BLaER1 treated with 17β-estradiol and CSF1 and Interleukin-3, amounts not matched to agents 10 nM and 100 nM (cell line): ENCODE data around the gene SBF2.

ENCODE experiments used
- H3K27ac ChIP-seq, 11 experiments: shearing (Covaris generic); formaldehyde crosslinking; 2 replicates each; pipeline ENCODE4 v1.8.1; 2022
- H3K27me3 ChIP-seq, 11 experiments: shearing (Covaris generic); formaldehyde crosslinking; 2 replicates each; pipeline ENCODE4 v1.8.1; 2022
- H3K36me3 ChIP-seq, 11 experiments: shearing (Covaris generic); formaldehyde crosslinking; 2 replicates each; pipeline ENCODE4 v1.8.1; 2022
- H3K4me1 ChIP-seq, 10 experiments: shearing (Covaris generic); formaldehyde crosslinking; 2 replicates each; pipeline ENCODE4 v1.8.1; 2022
- H3K4me2 ChIP-seq, 11 experiments: shearing (Covaris generic); formaldehyde crosslinking; 2 replicates each; pipeline ENCODE4 v1.8.1; 2022
- H3K4me3 ChIP-seq, 10 experiments: shearing (Covaris generic); formaldehyde crosslinking; 2 replicates each; pipeline ENCODE4 v1.8.1; 2022
- H3K9ac ChIP-seq, 11 experiments: shearing (Covaris generic); formaldehyde crosslinking; 2 replicates each; pipeline ENCODE4 v1.8.1; 2022
- H3K9me3 ChIP-seq, 11 experiments: shearing (Covaris generic); formaldehyde crosslinking; replicated peaks in 1 of 11; 2 replicates each; pipeline ENCODE4 v1.8.1; 2022
- H4K20me1 ChIP-seq, 11 experiments: shearing (Covaris generic); formaldehyde crosslinking; 2 replicates each; pipeline ENCODE4 v1.8.1; 2022
- Cebpa-rat ChIP-seq, 11 experiments: shearing (Covaris generic); IDR thresholded peaks; 2 replicates each; pipeline ENCODE4 v1.8.1; 2022

SBF2 gene

DNA sequence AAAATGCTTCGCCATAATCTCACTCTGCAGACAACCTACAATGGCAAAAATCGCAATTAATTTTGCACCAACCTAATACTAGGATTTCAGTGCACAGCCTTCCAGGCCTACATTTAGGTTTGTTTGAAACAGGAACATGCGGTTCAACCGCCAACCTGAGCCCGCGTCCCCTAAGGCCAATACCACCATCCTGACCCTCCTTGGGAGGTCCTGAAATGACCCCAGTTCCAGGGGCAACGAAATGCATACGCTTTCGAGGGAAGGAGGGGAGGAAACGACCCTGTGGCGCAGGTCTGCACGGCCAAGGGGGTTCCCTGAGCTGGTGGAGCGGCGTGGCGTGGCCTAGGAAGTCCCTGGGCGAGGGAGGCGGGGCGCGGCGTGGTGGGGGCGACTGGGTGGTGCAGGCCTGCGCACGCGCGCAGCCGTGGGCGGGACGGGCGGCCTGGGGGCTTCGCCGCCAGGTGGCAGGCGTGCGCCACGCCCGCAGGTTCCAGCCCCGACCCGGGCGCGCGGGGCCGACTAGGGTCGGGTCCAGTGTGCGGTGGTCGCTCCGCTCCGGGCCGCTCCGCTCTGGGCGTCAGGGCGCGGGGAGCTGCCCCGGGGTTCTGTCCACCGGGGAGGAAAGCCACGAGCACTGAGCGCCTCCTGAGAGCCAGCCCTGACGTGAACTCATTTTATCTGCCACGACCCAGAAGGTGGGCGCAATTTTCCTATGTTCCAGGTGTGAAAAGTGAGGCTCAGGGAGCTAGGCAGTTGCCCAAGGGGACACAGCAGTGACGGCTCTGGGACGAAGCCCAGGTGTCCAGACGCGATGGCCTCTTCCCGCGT is 536.0 kb downstream of the SBF2 start:
- Histone ChIP-seq H3K4me2 (peak overlapping the region; percentile 86 to 99 (median 97)), H3K27me3 (no peaks in the 10 kb centered on the region; a peak in 2 of 22 replicates), H3K4me3 (peak overlapping the region; percentile 61 to 80 (median 68)), H3K4me1 (peaks cover 45 to 73% (median 69%) of the 10 kb centered on the region in 10 experiments), H4K20me1 (peaks cover 0 to 15% (median 0%) of the 10 kb centered on the region in 11 experiments; a peak in 4 of 22 replicates), H3K9me3 (no peaks in the 10 kb centered on the region), H3K9ac (peak overlapping the region; percentile 72 to 86 (median 83)), H3K27ac (peak overlapping the region; percentile 33 to 85 (median 79)), H3K36me3 (no peaks in the 10 kb centered on the region; a peak in 1 of 22 replicates)
- no peak for TF ChIP-seq Cebpa-rat (IDR thresholded peaks at IDR 0.05)

DNA sequence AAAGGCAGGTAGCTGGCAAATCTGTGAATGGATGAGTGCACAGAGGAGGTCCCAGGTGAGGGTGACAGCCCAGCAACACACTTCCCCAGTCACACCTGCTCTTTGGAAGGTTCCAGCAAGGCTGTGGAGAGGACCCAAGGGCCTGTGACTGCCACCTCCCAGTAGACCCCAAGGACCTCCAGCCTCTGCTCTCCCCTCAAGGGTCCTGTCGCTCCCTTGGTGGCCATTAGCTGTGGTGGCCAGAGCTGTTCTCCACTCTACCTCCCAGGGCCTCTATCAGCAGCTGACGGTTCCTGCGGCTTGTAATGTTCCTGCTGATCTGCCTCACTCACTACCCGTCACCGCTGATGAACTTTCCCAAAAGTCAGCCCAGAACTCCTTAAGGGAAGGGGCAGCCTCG is 537.1 kb downstream of the SBF2 start:
- peak overlapping the region; percentile 86 to 99 (median 97); a peak in 20 of 22 replicates for H3K4me2 ChIP-seq
- TF ChIP-seq Cebpa-rat (IDR thresholded peaks at IDR 0.05), result no peak
- peaks cover 0 to 7% (median 0%) of the 10 kb centered on the region in 11 experiments; a peak in 6 of 22 replicates for H3K36me3 ChIP-seq
- peaks cover 56 to 74% (median 71%) of the 10 kb centered on the region in 10 experiments for H3K4me1 ChIP-seq
- no peaks in the 10 kb centered on the region for H3K9me3 ChIP-seq
- no peak overlapping the region for H3K27ac ChIP-seq
- no peaks in the 10 kb centered on the region; a peak in 2 of 22 replicates for H3K27me3 ChIP-seq
- H3K9ac ChIP-seq, result no peak overlapping the region
- no peak overlapping the region for H3K4me3 ChIP-seq
- H4K20me1 ChIP-seq, result peaks cover 0 to 20% (median 0%) of the 10 kb centered on the region in 11 experiments; a peak in 4 of 22 replicates

DNA sequence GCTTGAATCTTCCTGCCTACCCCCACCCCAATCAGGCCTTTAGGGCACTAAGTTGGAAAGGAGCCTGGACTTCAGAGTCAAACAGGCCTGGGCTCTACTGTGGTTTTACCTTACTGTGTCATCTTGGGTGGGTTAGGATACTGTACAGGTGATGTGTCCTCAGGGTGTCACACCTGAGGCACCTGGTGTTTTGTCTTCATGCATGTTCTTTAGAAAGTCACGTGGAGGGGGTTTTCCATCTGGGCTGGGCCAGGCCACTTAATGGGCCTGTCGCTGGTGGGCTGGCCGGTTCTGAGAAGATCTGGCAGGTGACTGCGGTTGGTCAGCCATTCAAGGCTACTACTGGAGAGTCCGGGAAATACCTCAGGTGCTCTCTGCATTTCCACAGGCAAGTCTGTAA is 537.6 kb downstream of the SBF2 start:
- Histone ChIP-seq H4K20me1 (peaks cover 0 to 24% (median 0%) of the 10 kb centered on the region in 11 experiments; a peak in 4 of 22 replicates), H3K4me1 (peaks cover 56 to 74% (median 71%) of the 10 kb centered on the region in 10 experiments), H3K4me3 (no peak overlapping the region), H3K36me3 (peaks cover 0 to 11% (median 0%) of the 10 kb centered on the region in 11 experiments; a peak in 6 of 22 replicates), H3K9ac (peak overlapping the region in 1 of 11 experiments; percentile 32; a peak in 2 of 22 replicates), H3K9me3 (no peaks in the 10 kb centered on the region), H3K4me2 (peak overlapping the region; percentile 86 to 99 (median 97)), H3K27ac (no peak overlapping the region), H3K27me3 (no peaks in the 10 kb centered on the region; a peak in 2 of 22 replicates)
- no peak for TF ChIP-seq Cebpa-rat (IDR thresholded peaks at IDR 0.05)

DNA sequence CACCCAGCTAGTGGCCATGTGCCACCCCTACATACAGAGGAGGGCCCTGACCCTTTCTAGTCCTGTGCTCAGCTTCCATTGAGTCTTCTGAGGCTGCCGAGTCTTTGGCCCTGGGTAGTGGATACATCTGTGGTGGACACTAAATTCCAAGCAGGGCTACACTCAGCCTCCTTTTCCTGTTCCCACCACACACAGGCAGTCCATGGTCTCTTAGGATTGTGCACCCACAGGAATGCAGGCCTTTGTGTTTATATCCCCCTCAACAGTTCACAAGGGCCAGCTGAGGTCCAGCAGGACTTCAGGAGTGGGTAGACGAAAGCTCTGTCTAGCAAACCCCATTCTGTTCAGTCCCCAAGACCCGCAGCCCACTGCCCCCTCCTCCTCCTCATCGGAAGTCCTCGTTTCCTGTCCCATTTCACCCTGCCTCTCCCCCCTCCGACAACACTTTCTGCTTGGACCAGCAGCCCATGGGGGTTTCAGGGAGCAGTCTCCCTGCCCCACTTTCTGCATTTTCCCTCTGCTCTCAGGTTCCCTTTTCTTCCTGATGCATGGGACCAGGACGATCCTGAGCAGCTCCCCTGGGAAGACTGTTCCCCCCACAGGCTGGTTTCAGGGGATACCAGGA is 538.3 kb downstream of the SBF2 start:
- peak overlapping the region in 4 of 11 experiments; percentile 3 to 32 (median 18); a peak in 4 of 22 replicates for H3K9ac ChIP-seq
- no peak for TF ChIP-seq Cebpa-rat (IDR thresholded peaks at IDR 0.05)

DNA sequence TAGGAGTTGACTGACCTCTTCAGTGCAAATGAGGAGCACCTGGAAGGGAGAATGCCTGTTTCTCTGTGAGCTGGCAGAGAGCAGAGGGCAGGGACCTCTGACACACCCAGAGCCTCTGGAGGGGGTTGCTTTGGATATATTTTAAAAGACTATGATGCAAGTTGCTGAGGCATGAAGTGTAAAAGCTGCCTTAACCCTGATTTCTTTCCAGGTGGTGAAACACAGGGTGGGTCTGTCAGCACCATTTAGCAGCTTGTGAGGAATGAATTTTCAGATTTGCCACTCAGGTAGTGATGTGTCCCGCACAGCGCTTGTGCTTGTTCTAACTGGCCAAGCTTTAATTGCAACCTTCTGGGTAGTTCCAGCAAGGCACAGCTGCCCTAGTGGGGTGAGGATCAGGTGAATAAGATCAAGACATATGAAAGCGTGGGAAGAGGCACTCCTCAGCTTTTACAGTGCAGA is 540.0 kb downstream of the SBF2 start:
- Histone ChIP-seq H3K27me3 (no peaks in the 10 kb centered on the region; a peak in 2 of 22 replicates), H3K36me3 (peaks cover 0 to 35% (median 3%) of the 10 kb centered on the region in 11 experiments; a peak in 11 of 22 replicates), H3K9ac (no peak overlapping the region), H3K27ac (no peak overlapping the region), H4K20me1 (peaks cover 0 to 35% (median 0%) of the 10 kb centered on the region in 11 experiments; a peak in 5 of 22 replicates), H3K9me3 (no peaks in the 10 kb centered on the region), H3K4me3 (no peak overlapping the region), H3K4me2 (peak overlapping the region in 9 of 11 experiments; percentile 16 to 97 (median 41); a peak in 16 of 22 replicates), H3K4me1 (peaks cover 42 to 59% (median 56%) of the 10 kb centered on the region in 10 experiments)
- no peak for TF ChIP-seq Cebpa-rat (IDR thresholded peaks at IDR 0.05)

More for the DNA sequence above, 538.3 kb downstream of the SBF2 start:
- peaks cover 56 to 74% (median 71%) of the 10 kb centered on the region in 10 experiments for H3K4me1 ChIP-seq
- H3K4me3 ChIP-seq, result no peak overlapping the region
- peak overlapping the region; percentile 86 to 99 (median 97) for H3K4me2 ChIP-seq
- peaks cover 0 to 31% (median 0%) of the 10 kb centered on the region in 11 experiments; a peak in 5 of 22 replicates for H4K20me1 ChIP-seq
- H3K36me3 ChIP-seq, result peaks cover 0 to 19% (median 0%) of the 10 kb centered on the region in 11 experiments; a peak in 7 of 22 replicates
- H3K27me3 ChIP-seq, result no peaks in the 10 kb centered on the region; a peak in 2 of 22 replicates
- no peak overlapping the region for H3K27ac ChIP-seq
- no peaks in the 10 kb centered on the region for H3K9me3 ChIP-seq

DNA sequence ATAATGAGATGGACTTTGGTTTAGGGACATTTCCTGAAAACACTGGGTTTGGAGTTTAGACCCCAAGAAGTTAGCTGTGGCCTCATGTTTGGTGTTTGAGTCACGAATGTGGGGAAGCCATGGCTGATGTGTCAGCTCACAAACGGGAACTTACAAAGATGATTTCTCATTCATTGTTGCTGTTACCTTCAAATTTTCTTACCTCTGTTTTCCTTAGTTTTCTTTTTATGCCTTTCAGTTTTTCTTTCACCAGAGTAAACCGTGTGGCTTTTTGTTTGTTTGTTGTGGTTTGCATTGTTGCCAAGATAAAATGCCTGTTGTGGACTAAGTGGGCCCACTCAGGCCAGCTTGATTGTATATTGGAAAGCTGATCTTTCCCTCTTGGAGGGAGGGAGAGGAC is 541.0 kb downstream of the SBF2 start:
- H3K4me1 ChIP-seq, result peaks cover 42 to 55% (median 50%) of the 10 kb centered on the region in 10 experiments
- peaks cover 0 to 46% (median 3%) of the 10 kb centered on the region in 11 experiments; a peak in 11 of 22 replicates for H3K36me3 ChIP-seq
- peak overlapping the region in 7 of 11 experiments; percentile 15 to 96 (median 40); a peak in 10 of 22 replicates for H3K4me2 ChIP-seq
- no peak overlapping the region; a peak in 1 of 22 replicates for H3K9ac ChIP-seq
- H3K4me3 ChIP-seq, result no peak overlapping the region
- H4K20me1 ChIP-seq, result peaks cover 0 to 43% (median 0%) of the 10 kb centered on the region in 11 experiments; a peak in 5 of 22 replicates
- H3K9me3 ChIP-seq, result no peaks in the 10 kb centered on the region
- H3K27me3 ChIP-seq, result no peaks in the 10 kb centered on the region; a peak in 1 of 22 replicates
- no peak overlapping the region for H3K27ac ChIP-seq
- no peak for TF ChIP-seq Cebpa-rat (IDR thresholded peaks at IDR 0.05)

DNA sequence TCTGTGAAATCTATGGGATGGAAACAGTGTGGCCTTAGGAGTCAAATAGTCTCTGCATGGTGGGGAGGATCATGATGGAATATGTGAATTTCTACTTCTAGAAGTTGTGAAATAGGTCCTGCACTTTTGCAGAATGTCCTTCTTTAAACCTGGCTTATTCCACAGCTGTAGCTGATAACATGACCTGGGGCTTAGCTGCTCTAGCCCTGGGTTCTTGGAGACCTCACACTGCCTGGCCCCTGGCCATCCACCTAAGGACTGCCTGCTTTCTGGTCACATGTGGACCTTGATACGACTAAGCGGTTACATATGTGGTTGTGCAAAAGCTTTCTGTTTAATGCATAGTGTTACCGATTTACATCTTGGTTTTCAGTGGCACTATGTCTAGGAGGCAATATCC is 541.9 kb downstream of the SBF2 start:
- H3K27me3 ChIP-seq, result no peaks in the 10 kb centered on the region; a peak in 1 of 22 replicates
- no peak overlapping the region for H3K9ac ChIP-seq
- peak overlapping the region in 1 of 11 experiments; percentile 2; a peak in 1 of 22 replicates for H3K4me2 ChIP-seq
- H3K4me3 ChIP-seq, result no peak overlapping the region
- no peaks in the 10 kb centered on the region for H3K9me3 ChIP-seq
- H3K27ac ChIP-seq, result no peak overlapping the region
- peaks cover 0 to 55% (median 3%) of the 10 kb centered on the region in 11 experiments; a peak in 11 of 22 replicates for H3K36me3 ChIP-seq
- peaks cover 0 to 52% (median 0%) of the 10 kb centered on the region in 11 experiments; a peak in 6 of 22 replicates for H4K20me1 ChIP-seq
- peaks cover 35 to 48% (median 41%) of the 10 kb centered on the region in 10 experiments for H3K4me1 ChIP-seq
- TF ChIP-seq Cebpa-rat (IDR thresholded peaks at IDR 0.05), result no peak

DNA sequence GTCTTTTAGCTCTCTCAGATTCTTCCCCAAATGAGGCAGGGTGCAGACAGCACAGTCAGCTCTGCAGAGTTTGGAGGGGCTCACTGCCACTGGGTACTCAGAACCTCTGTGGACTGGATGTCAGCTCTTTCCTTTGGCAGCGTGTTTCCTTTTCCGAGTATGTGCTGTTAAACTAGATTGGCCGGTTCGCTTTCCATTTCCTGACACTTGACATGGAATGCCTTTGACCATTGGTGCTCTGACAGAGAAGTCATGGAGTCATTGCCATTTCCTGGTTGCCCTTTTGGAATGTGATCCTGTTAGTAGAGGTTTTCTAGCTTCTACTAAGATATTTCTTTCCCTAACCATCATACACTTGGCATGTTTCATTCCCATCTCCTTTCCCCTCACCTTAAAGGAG is 543.5 kb downstream of the SBF2 start:
- Histone ChIP-seq H3K9me3 (no peaks in the 10 kb centered on the region), H4K20me1 (peaks cover 0 to 67% (median 0%) of the 10 kb centered on the region in 11 experiments; a peak in 7 of 22 replicates), H3K4me2 (no peak overlapping the region), H3K27ac (no peak overlapping the region), H3K4me3 (no peak overlapping the region), H3K27me3 (no peaks in the 10 kb centered on the region), H3K36me3 (peaks cover 0 to 69% (median 3%) of the 10 kb centered on the region in 11 experiments; a peak in 11 of 22 replicates), H3K4me1 (peaks cover 20 to 40% (median 32%) of the 10 kb centered on the region in 10 experiments), H3K9ac (no peak overlapping the region)
- TF ChIP-seq Cebpa-rat (IDR thresholded peaks at IDR 0.05), result no peak
